ENCODE data around the gene FKBP4.

Gene FKBP4

GRCh38 chr12:2853626-2854025 lies 58.9 kb downstream of the FKBP4 start:
- peak; percentile 98 for DNase-seq (ENCODE audit: low read depth, low spot score)
